ENCODE data around the gene OR2W1. TPM values are rescaled to one million over a fixed set of nuclear protein-coding genes. Genes with fewer than 3 reads are reported as not detected.

The OR2W1 gene
- total and polyA plus RNA-seq, 2 donors (not counting 3 experiments of a cell fraction or from before 2014, with no cell fraction given), result not detected

- no peaks in the 10 kb centered on the region for H3K9me1 ChIP-seq (replicated peaks; ENCODE audit: control insufficient read depth, extremely low read depth, insufficient read depth, low read length)
- H3K4me3 ChIP-seq (replicated peaks in 1 of 3; ENCODE audit: insufficient read depth in 1 of 3, low read depth in 1 of 3, low read length in 3 of 3), result no peak overlapping the region
- ChIA-PET POLR2A (no interaction called here), CTCF (interaction anchor here (2.1 kb wide), 1 partner anchor 11 kb away, joined by 5 read pairs; no protein-coding TSS in a partner anchor)
- no peak overlapping the region for H3K9ac ChIP-seq (replicated peaks; ENCODE audit: extremely low read depth, insufficient read depth, low read length)
- H3K4me2 ChIP-seq (ENCODE audit: insufficient read depth, low read length), result no peak overlapping the region
- H3K27ac ChIP-seq (ENCODE audit: insufficient read depth, low read depth, low read length), result no peak overlapping the region
- TF ChIP-seq CTCF (IDR thresholded peaks at IDR 0.05; ENCODE audit: extremely low read depth in 1 of 2, insufficient read depth in 1 of 2, low read depth in 1 of 2, low read length in 2 of 2) (no peak), FOS (IDR thresholded peaks at IDR 0.05; ENCODE audit: borderline replicate concordance, insufficient read depth, low read length) (no peak)
- no peaks in the 10 kb centered on the region for H3K36me3 ChIP-seq (ENCODE audit: control insufficient read depth in 2 of 2, extremely low read depth in 1 of 2, insufficient read depth in 2 of 2, low read length in 2 of 2)
- dilution Hi-C loops (cut with MboI; ENCODE audit: extremely low pct_ligation_motif_present, low sequenced_read_pairs), result no loop called here
- no peaks in the 10 kb centered on the region for H3K79me2 ChIP-seq (ENCODE audit: control insufficient read depth, insufficient read depth, low read length)
- H4K20me1 ChIP-seq (replicated peaks; ENCODE audit: control insufficient read depth, extremely low read depth, insufficient read depth, low read length), result no peaks in the 10 kb centered on the region
- intact Hi-C loops (cut with micrococcal nuclease), result no loop called here
- FAIRE-seq (no peak), DNase-seq (ENCODE audit: low read depth, low spot score) (no peak)
- no peaks in the 10 kb centered on the region for H3K9me3 ChIP-seq (replicated peaks; ENCODE audit: control insufficient read depth, insufficient read depth, low read length)
- BruUV-seq (replicated peaks), result no TSS peak
- H3K4me1 ChIP-seq (ENCODE audit: control insufficient read depth, extremely low read depth, insufficient read depth, low read length), result no peaks in the 10 kb centered on the region
- no peak overlapping the region for H2AFZ ChIP-seq (ENCODE audit: low read depth, low read length)
- peaks cover 2 to 13% of the 10 kb centered on the region in 2 experiments for H3K27me3 ChIP-seq (ENCODE audit: control insufficient read depth in 2 of 2, insufficient read depth in 2 of 2, low read length in 2 of 2)
These were observed 16.2 kb downstream of the OR2W1 start for GRCh38 chr6:29028821-29029220.

- intact Hi-C loops (cut with micrococcal nuclease) (no loop called here), dilution Hi-C loops (cut with MboI; ENCODE audit: extremely low pct_ligation_motif_present, low sequenced_read_pairs) (no loop called here)
- FAIRE-seq, result no peak
- ChIA-PET POLR2A (no interaction called here), CTCF (no interaction called here)
- no peaks in the 10 kb centered on the region for H3K79me2 ChIP-seq (ENCODE audit: control insufficient read depth, insufficient read depth, low read length)
- no peaks in the 10 kb centered on the region for H3K4me1 ChIP-seq (ENCODE audit: control insufficient read depth, extremely low read depth, insufficient read depth, low read length)
- no peaks in the 10 kb centered on the region for H4K20me1 ChIP-seq (replicated peaks; ENCODE audit: control insufficient read depth, extremely low read depth, insufficient read depth, low read length)
- H3K9me3 ChIP-seq (replicated peaks; ENCODE audit: control insufficient read depth, insufficient read depth, low read length), result no peaks in the 10 kb centered on the region
- H3K9me1 ChIP-seq (replicated peaks; ENCODE audit: control insufficient read depth, extremely low read depth, insufficient read depth, low read length), result no peaks in the 10 kb centered on the region
- TF ChIP-seq POLR2A (IDR thresholded peaks at IDR 0.05; ENCODE audit: low read depth, low read length) (no peak), EZH2 (IDR thresholded peaks at IDR 0.05; ENCODE audit: borderline replicate concordance, low read depth, low read length, severe bottlenecking) (no peak), JUN (IDR thresholded peaks at IDR 0.05; ENCODE audit: borderline replicate concordance, insufficient read depth, insufficient read length, low read depth) (no peak), MYC (IDR thresholded peaks at IDR 0.05; ENCODE audit: low read depth, low read length) (no peak), GATA2 (IDR thresholded peaks at IDR 0.05; ENCODE audit: insufficient read depth, insufficient read length, low read depth, low read length) (no peak), POLR2AphosphoS5 (IDR thresholded peaks at IDR 0.05; ENCODE audit: insufficient read depth, low read depth, low read length) (no peak), CTCF (IDR thresholded peaks at IDR 0.05; ENCODE audit: extremely low read depth in 1 of 2, insufficient read depth in 1 of 2, low read depth in 1 of 2, low read length in 2 of 2) (no peak), FOS (IDR thresholded peaks at IDR 0.05; ENCODE audit: borderline replicate concordance, insufficient read depth, low read length) (no peak)
- TF ChIP-seq, protein P1, sequence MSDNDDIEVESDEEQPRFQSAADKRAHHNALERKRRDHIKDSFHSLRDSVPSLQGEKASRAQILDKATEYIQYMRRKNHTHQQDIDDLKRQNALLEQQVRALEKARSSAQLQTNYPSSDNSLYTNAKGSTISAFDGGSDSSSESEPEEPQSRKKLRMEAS (IDR thresholded peaks at IDR 0.05; ENCODE audit: insufficient read depth, insufficient read length), result no peak
- H3K4me2 ChIP-seq (ENCODE audit: insufficient read depth, low read length), result no peak overlapping the region
- no peak overlapping the region for H3K4me3 ChIP-seq (replicated peaks in 1 of 3; ENCODE audit: insufficient read depth in 1 of 3, low read depth in 1 of 3, low read length in 3 of 3)
- no peak overlapping the region for H3K27ac ChIP-seq (ENCODE audit: insufficient read depth, low read depth, low read length)
- no peak overlapping the region for H3K9ac ChIP-seq (replicated peaks; ENCODE audit: extremely low read depth, insufficient read depth, low read length)
- no peak for DNase-seq (ENCODE audit: low read depth, low spot score)
- H2AFZ ChIP-seq (ENCODE audit: low read depth, low read length), result no peak overlapping the region
- peaks cover 2 to 15% of the 10 kb centered on the region in 2 experiments for H3K27me3 ChIP-seq (ENCODE audit: control insufficient read depth in 2 of 2, insufficient read depth in 2 of 2, low read length in 2 of 2)
- H3K36me3 ChIP-seq (ENCODE audit: control insufficient read depth in 2 of 2, extremely low read depth in 1 of 2, insufficient read depth in 2 of 2, low read length in 2 of 2), result no peaks in the 10 kb centered on the region
- no TSS peak for BruUV-seq (replicated peaks)
These were observed 18.9 kb downstream of the OR2W1 start for GRCh38 chr6:29025927-29026585.

All from endothelial cell of umbilical vein (primary cell).